Measurements from ENCODE around the gene DNMT3A.
A peak's percentile ranks its signal among the peaks of the same experiment; 100 is the strongest.
"Not testable (repeated sequence)": the region's sequence is repeated elsewhere in the genome, so short reads cannot be mapped to it uniquely, and the experiment has no call there.

The DNMT3A gene

GRCh38 chr2:25279091-25279651, 62.6 kb downstream of the DNMT3A start:
- DNase-seq: no peak

DNA sequence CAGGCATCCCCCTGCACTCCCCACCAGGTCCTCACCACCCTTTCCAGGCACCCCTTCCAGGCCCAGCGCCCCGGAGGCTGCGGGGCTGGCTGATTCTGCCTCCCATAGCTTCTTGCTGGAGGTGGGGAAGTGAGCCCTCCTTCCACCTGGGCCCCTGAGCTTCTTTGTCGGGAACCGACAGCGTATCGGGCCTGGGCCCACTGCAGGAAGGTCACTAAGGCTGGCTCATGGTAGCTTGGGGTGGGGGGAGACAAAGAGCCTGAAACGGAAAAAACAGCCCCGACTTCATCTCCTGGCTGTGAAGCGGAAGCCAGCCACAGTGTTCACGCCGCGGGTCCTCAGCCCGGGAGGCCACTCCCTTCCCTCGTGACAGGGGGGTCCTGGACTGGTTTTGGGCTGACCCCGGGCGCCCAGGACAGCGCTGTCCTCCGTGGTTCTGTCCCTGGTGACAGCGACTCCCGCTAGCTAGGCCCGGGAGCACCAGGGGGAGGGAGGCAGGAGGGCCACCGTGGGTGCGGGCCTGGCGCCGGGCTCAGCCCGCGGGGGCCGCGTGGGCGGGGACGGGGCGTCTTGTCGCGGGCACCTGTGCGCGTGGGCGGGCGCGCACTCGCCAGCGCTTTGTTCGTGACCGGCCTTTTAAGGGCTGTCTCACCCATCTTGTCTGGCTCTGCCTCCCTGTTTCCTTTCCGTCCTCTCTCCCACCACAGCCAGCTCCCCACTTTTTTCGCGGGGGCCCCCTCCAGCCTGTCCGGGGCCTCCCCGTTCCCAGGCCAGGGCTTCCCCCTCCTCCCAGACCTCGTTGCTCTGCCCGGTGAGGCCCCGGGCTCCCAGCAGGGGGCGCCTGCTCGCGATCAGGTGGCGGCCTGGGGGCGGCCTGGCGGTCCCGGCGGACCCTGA, 64.9 kb downstream of the DNMT3A start:
- no peak for DNase-seq

DNA sequence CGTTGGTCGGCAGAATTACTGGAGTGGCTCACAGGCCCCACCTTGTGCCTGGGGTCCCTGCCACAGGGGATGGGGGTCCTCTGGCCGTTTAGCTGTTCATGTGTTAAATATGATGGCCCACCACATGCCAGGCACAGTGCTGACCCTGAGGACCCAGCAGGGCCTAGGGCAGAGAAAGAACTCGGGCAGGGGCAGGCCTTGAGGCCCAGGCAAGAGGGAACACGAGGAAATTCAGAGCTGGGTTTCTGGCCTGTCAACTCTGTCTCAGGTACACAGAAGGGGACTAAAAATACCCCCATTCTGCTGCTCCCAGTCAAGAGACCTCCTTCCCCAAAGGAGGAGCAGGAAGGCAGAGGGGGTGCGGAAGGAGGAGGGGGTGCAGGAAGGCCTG, 66.2 kb downstream of the DNMT3A start:
- DNase-seq: no peak

GRCh38 chr2:25274868-25275574, 66.7 kb downstream of the DNMT3A start:
- DNase-seq: no peak

DNA sequence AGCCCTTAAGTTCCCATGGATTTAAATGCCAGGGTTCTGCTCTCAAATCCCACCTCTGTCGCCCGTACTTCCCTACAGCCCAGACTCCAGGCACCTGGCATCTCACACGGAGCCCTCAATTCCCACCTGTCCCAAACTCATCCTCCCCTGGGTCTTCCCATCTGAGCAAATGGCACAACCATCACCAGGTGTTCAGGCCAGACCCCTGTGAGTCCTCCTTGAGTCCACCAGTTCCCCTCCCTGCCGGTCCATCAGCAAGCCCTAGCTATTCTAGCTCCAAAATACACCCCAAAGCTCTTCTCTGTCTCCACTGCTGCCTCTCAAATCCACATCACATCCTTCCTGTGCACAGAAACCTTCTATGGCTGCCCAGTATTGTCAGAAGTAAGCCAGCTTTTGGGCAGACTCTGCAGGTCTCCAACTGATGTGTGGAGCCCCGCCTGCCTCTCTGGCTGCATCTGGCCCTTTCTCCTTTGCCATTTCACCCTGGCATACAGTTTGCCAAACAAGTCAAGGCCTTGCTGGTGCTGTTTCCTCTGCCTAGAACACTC, 67.7 kb downstream of the DNMT3A start:
- no peak for DNase-seq

- DNase-seq: not testable (repeated sequence)
Measured at GRCh38 chr2:25272705-25273104, 69.0 kb downstream of the DNMT3A start.

GRCh38 chr2:25270061-25270460, 71.7 kb downstream of the DNMT3A start:
- no peak for DNase-seq

DNA sequence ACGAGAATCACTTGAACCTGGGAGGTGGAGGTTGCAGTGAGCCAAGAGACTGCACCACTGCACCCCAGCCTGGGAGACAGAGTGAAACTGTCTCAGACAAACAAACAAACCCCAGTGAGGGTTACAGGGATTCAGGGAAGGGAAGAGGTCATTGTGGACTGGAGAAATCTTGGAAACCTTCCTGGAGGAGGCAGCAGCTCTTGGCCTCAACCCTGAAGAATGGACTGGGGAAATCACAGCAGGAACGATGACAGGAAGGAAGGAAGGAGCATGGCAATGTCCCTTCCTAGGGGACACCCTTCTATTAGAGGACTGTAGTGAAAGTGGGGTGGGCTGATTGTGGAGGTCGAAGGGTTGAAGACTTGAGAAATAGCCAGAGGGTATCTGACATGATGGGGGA, 72.5 kb downstream of the DNMT3A start:
- no peak for DNase-seq

- DNase-seq: no peak
Measured at GRCh38 chr2:25268139-25268538, 73.6 kb downstream of the DNMT3A start.

DNA sequence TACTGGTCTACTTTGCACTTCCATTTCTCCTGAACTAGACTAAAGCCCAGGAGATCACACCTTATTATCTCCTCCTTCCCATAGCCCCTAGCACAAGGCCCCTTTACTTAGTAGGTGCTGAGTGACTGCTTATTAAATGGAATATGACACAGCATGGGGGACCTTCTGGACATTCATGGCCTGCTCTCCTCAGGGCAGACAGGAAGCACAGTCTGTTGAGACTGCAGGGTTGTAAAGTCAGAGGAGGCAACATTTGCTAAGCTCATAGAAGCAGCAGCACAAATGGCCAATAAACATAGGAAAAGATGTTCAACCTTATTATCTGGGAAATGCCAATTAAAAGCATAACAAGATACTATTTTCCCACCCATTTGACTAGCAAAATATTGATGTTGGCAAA, 75.3 kb downstream of the DNMT3A start:
- DNase-seq: no peak

DNA sequence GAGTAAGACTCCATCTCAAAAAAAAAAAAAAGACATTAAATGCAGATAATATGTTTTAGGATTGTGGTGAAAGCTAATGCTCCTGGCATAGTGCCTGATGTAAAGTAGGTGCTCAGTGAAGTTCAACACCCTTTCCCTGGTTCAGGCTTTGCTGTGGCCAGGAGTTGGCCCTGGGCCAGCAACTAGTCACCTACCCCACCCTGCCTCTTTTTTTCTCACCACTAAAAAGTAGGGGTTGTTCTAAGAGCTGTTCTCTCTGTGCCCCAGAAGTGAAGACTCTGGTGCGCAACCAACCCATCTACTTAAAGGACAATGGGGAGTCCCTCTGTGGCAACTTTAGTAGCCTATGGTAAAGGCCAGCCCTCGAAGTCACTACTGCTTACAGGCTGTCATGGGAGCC, 75.9 kb downstream of the DNMT3A start:
- DNase-seq: no peak

DNA sequence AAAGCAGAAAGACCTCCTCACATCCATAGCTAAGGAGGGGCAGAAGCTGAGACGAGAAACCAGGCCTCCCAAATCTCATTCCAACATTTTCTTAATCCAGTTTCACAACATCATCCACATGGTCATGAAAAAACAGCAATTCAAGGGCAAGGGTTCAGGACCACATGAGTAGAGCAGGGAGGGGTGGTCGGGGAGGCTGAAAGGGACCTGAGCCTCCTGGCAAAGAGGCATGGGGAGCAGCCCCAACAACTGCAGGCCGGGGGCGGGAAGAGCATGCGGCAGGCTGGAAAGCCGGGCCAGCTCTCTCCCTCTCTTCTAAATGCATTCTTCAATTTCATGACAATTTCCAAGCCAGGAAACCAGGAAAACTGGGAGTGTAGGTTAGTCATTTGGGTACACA, 76.7 kb downstream of the DNMT3A start:
- DNase-seq: no peak

GRCh38 chr2:25262288-25262687, 79.4 kb downstream of the DNMT3A start:
- no peak for DNase-seq

- DNase-seq: no peak
Measured at GRCh38 chr2:25259737-25260124, 82.0 kb downstream of the DNMT3A start.

DNA sequence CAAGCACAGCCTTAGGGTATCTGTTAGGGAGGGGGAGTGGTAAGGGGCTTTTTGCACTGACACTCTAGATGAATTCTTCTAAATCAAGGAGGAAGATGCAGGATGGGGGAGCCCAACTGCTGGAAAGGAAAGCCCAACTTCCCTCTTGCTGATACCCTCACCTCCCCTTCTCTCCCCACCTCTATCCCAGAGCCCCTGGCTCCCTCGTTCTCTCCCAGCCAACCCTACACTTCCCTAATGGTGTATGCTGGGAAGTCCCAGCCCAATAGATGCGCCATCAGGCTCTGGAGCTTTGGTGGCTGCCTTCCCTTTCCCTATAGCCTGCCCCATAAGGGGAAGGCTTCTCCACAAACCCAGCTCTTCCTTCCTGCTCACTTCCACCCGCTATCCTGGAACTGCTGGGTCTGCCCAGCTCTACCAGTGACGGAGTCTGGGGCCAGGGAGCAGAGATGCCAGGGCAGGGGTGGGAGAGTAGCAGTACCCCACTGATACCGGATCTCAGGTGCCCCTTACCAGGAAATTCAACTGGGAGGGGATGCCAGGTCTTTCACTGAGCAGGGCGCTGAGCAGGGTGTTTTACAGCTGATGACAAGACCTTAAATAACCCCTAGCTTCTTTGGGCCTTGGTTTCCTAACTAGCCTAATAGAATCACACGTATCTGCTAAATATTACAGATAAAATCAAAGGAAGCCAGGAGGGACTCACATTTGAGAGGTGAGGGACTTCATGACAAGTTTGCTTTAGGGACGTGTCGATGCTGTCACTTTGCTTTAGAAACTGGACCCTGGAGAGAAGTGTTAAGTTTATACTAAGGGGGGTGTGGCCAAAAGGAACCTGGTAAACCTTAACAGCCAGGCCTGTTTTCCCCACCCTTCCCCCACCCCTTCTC, 82.6 kb downstream of the DNMT3A start:
- DNase-seq: no peak

GRCh38 chr2:25257931-25258846, 83.5 kb downstream of the DNMT3A start:
- DNase-seq: no peak

DNA sequence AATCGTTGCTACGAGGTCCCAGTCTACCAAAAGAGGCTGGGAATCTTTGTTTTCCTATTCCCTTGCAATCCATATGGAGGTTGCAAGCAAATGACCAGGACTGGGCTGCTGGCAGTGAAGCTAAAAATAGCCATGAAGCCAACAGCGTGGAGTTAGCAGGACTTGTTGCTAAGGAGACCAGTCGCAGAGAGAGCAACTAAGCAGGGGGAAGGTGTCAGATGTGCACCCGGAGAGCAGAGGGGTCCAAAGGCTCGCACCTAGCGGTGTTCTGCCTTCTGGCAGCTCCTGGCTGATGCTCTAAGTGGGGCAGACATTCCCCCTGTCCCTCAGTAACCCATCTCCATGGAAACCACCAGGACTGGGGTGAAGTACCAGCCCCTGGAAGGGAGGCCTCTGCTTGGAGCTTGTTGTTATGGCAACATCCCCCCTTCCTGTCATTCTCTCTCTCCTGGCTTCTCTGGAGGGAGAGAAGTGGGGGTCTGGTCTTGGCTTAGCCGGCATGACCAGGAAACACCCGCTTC, 84.6 kb downstream of the DNMT3A start:
- peak; percentile 49 for DNase-seq

DNA sequence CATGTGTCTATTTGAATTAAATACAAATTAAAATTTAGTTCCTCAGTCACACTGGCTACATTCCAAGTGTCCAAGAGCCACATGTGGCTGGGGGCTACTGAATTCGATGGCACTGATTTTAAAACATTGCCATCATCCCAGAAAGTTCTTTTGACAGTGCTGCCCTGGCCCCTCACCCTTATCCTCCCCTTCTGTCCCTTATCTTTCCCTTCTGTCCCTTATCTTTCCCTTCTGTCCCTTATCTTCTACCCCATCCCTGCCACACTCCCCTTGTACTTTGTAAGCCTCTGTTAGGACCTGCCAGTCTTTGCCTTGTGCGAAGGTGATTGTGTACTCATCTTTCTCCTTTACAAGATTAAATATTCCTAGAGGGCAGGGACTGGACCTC, 85.2 kb downstream of the DNMT3A start:
- DNase-seq: no peak

DNA sequence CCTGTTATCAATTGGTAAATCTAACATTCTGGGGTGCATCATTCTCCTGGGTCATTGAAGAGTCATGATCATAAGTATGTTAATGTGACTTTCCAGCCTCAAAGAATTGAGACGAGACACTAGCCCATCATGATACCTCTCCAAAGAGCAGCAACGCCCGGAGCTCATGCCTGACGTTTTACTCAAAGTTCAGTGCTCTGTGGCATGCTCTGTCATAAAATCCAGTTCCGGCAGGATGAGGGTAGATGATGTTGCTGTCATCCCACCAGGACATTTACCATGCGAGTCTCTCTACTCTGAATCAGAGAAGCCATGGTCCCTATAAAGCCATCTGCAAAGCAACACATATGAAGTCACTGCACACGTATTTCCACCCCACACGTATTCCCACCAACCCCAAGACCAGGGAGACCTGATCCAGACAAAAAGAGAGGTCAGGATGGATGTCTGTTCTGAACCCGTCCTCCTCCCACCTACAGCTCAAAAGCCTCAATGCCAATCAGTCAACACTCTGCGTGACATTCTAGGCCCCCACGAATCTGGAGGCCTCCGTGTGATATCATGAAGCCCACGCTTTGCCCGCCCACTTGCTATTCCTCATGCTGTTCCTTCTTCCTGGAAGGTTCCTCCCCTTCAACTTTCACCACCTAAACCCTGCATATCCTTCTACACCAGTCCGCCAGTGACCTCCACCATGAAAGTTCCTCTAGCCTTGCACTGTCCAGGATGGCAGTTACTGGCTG, 85.8 kb downstream of the DNMT3A start:
- DNase-seq: no peak

DNA sequence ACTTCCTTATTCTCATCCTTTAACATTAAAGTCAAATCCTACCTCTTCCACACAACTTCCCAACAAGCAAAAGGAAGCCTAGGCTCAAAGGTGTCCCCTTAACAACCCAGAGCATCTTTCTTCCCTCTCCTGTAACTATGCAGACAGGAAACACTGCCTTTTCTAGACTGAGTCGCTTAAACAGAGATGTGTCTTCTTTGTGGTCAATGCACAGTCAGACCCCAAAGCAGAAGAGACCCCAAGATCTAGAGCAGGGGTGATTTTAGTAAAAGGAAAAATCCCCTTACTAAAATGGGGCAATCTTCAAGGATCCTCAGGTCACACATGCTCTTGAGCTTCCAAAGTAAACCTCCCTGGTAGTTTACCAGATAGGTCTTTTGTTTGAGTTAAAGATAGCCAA, 86.8 kb downstream of the DNMT3A start:
- no peak for DNase-seq
